GM18858 (cell line): Measurements from ENCODE around the gene KEL.

Experiments used
- ATAC-seq: cut with Tn5 transposase; IDR thresholded peaks from one replicate; pipeline ENCODE4 v1.9.1; 2021; ENCODE audit not compliant: unreplicated experiment

Gene KEL

GRCh38 chr7:142963993-142964392 is 1.8 kb upstream of the KEL start:
- no peak for ATAC-seq

DNA sequence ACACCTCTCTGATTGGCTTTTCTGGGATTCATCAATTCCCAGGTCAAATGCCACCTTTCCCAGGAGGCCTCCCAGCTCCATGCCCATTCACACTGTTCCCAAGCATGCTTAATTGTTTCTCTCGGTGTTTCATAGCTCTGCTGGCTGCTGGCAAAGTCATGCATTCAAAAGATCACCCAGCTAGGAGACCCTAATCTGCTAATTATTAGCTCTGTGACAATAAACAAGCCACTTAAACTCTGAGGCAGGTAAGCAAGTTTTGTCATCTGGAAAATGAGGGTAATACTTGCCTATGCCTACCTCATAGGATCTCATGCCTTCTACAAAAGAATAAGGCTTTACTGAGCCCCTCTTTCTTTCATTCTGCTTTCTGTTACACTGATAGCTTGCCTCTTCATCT is 828 bp upstream of the KEL start:
- ATAC-seq: no peak

DNA sequence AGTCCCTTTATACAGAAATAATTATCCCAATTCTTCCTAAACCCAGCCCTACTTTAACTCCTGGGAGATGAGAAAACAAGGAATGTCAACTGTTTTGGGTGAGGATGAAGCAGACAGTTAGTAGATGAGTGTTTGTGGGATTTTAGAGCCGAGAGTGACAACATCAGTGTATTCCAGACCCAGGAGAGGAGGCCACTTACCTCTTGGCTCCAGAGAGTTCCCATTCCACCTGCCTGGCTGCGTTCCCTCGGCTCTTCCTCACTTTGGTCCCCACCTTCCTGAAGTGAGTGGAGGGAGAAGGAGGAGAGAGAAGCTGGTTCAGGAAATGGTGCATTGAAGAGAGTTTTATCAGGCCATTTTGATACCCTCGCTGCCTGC is 579 bp downstream of the KEL start:
- ATAC-seq: no peak

DNA sequence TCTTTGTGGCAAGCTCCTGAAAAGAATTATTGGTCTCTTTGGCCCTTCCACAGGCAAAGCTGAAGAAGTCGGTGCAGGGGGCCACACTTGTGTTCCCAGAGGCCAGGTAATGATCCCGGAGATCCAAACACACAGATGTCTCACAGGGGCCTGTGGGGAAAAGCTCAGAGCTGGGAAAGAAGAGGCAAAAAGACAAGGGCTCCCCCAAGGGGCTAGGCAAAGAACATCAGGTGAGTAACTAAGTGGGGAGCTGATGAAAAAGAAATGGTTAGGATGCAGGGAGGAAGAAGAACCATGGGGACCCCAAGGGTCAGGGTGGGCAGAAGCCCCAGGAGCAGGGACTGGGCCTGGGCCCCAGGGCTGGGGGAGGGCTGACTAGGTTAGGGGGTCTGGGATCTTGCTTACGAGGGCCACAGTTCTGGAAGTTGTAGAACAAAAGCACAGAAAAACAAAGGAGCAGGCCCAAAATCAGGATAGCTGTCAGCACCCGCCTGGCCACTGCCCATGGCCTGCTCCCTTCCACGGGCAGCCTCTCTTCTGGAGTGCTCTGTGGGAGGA is 1.1 kb downstream of the KEL start:
- no peak for ATAC-seq

DNA sequence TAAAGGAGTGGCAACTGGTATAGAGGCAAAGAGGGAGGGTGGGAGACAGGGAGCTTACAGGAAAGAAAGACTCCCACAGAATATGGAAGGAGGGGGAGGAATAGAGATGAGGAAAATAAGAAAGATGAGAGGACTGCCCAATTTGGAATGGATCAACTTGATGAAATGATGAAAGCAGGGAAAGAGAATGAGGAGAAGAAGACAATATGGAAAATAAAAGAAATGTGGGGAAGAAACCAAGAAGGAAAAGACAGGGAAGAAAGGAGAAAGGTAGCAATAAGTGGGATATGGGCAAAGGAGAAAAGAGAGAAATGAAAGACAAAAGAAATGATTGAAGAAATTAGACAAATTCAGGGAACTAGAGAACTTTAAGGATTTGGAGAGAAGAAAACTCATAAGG is 3.0 kb downstream of the KEL start:
- no peak for ATAC-seq

DNA sequence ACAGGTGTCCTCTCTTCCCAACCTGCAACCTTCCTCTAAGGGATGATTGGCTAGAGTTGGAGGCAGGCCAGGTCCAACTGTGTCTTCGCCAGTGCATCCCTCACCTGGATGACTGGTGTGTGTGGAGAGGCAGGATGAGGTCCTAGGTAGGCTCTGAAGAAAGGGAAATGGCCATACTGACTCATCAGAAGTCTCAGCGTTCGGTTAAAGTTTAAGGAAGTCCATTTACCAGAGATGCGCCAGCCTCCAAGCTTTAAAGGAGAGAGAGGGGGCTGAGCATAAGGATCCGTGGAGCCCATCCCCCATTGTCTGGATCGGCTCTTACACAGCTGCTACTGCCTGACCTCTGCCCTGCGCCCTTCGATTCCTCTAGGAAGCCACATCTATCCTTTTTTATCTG is 4.4 kb downstream of the KEL start:
- no peak for ATAC-seq

DNA sequence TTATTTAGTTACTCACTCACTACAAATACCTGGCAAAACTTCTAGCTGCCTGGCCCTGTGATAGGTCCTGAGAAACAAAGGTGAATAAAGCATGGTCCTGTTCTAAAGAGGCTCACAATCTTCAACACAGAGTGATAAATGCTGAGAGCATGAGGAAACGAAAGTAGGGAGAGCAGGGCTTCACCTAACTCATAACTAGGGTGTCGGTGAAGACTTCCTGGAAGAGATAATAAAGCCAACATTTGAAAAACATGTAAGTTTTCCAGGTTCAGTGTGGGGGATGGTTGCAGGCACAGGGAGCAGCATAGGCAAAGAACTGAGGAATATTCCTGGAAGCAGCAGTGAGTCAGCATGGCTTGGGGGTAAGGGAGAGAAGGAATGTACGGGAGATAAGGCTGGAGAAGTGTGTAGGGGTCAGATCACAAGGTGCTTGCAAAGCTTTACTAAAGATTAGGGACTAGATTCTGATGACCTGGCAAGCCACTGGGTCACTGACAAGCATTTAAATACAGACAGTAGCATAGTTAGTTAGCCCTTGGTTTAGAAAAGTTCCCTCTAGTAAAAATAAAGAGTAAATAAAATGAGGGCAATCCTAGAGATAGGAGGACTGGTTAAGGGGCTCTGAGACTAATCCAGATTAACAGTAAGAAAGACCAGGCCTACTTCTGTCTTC is 5.1 kb downstream of the KEL start:
- no peak for ATAC-seq

DNA sequence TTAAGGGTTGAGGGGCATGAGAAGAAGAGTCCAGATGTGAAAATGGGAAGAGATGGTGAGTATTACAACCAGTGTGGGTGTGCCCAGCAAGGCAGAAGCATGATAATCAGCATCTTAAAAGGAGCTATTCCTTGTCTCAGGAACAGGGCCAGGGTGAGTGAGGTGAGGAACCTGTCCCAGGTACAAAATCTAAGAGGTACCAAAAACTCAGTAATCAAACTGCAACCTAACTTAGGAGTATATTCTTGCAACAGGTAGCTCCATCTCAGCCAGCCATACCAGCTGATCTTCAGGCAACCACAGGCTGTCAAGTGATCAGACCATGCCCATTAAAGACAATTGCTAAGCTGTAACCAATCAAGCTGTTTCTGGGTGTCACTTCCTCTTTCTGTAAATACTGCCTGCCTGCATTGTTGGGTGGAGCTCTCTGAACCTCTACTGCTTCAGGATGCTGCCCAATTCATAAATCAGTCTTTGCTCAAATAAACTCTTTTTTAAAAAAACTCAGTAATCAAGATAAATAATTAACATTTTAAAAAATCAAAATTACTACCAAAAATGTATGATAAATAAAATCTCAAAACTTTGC is 7.4 kb downstream of the KEL start:
- no peak for ATAC-seq

GRCh38 chr7:142950235-142950634 is 11.9 kb downstream of the KEL start:
- no peak for ATAC-seq

DNA sequence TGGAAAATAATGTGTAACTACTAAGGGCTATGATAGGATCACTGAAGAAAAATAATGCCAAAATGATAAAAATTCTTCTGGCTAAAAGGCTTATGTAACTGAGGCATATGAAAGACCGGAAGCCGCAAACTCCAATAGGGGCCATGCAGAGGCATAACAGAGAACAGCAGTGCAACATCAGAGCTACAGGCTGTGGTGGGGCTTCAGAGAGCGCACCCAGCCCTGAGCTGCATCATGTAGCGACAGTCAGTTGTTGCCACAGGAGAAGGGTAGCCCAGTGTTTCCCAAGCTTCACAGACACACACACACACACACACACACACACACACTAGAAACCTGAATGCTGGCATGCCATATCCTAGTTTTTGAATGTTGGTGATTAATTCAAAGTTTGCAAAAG is 13.6 kb downstream of the KEL start:
- no peak for ATAC-seq

GRCh38 chr7:142945001-142945400 is 17.2 kb downstream of the KEL start:
- ATAC-seq: no peak

DNA sequence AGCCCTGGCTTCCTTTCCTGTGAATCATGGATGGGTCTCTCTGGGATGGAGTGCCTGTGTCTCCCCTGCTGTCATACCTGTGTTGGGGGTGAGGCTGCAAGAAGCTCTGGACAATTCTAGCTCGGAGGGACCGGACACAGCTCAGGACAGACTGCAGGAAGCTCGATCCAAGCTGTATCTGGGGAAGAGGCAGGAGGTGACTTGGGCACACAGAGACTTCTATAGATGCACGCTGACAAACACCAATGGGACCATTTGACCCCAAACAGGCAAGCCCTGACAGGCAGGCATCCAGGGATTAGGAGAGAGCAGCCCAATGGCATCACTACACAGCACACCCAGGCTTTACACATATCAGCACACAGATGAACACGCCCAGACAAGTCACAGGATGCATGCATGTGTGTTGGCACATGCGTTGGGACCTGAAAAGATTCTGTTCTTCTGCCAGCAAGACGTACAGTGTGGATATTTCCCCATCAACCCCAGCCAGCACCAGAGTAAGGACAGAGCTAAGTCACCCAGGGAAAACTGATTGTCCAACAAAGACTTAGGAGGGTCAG is 18.4 kb downstream of the KEL start:
- no peak for ATAC-seq

- ATAC-seq: no peak
Measured at GRCh38 chr7:142942746-142943145, 19.4 kb downstream of the KEL start.

DNA sequence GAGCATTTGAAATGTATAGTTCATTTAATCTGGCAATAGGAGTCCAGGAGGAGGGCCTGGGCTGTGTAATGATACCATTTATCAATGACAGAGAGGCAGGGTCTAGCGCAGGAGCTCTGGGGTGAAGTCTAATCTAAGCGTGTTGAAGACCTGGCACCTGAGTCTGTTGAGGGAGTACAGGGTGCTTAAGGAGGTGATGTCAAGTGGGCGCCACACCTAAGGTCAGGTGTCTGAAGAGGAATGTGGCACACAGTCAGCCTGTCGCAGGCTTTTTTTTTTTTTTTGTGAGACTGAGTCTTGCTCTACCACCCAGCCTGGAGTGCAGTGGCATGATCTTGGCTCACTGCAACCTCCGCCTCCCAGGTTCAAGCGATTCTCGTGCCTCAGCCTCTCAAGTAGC is 20.6 kb downstream of the KEL start:
- ATAC-seq: no peak

DNA sequence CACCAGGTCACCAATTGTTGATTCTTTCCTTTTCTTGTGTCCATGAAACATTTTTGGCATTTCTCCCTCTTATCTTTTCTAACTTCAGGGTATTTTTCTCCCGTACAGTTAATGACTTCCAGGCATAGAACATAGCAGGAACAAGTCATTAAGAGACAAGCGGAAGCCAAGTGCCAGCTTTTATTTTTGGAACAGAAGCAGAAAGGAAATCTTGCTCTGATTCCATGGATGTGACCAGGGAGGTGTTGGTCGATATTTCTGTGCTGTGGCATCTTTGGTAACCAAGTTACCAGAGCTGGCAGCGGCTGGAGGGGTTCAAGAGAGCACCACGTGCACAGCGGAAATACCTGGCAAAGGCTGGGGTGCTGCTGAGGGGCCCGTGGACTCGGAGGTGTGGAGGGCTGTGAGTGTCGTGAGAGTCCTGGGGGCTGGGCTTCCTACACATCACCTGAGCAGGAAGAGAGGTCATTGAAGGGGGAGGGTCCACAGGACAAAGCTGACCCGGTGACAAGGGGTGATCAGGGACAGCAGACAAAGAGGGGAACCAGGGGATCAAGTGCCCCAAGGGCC is 21.1 kb downstream of the KEL start:
- ATAC-seq: no peak

DNA sequence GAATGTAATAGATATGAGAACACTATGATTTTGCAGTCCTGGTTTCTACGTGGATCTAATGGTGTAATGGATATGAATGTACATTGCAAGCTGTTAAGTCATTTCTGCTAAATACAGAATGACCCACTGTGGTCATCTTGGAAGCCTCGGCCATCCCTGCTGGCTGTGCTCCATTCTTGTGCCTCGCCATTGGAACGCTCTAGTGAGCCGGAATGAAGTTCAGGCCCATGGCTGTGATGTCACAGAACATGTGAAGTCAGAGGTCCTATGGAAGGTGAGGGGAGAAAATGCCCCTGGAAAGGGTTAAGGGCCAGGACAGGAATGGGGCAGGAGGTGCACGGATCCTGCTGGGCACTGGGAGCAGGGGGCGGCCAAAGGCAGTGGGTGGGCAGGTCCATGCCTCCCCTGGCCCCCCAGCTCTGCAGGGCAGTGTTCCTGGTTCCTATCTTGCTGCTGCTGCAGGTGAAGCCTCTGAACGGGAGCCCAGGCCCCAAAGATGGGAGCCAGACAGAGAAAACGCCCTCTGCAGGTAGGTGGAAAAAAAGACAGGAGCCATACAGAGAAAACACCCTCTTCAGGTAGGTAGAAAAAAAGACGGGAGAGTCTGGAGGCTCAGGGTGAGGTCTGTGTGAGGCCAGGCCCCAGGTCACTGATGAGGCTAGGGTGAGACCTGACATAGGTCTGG is 22.8 kb downstream of the KEL start, which contains the start of gene LLCFC1:
LLCFC1 (plus strand) TSS at position 259 of the 685 bp plus-strand sequence; CDS start at position 397, 138 bp downstream.
- ATAC-seq: no peak

DNA sequence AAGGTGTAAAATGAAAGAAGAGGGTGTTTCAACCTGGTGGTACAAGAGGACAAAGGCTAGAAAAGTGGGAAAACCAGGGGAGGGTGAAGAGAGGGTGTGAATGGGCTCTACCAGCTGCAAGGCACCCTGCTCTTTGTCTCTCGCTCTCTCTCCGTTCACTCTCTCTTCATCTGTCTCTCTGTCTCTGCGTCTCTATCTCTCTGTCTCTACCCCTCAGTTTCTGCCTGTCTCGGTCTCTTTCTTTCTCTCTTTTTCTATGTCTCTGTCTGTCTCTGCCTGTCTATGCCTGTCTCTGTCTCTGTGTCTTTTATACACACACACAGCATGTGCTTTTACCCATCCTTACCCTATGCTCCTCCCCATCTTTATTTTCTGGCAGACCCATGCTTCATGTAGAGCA is 23.6 kb downstream of the KEL start:
- no peak for ATAC-seq

- ATAC-seq: no peak
Measured at GRCh38 chr7:142935941-142936565, 26.1 kb downstream of the KEL start.

GRCh38 chr7:142934056-142934455 is 28.1 kb downstream of the KEL start:
- no peak for ATAC-seq

GRCh38 chr7:142933624-142934023 is 28.5 kb downstream of the KEL start, which contains the start of gene TRPV5:
TSS of gene TRPV5 (minus strand) at chr7:142933746. CDS start at chr7:142933459, 287 bp downstream.
- no peak for ATAC-seq

DNA sequence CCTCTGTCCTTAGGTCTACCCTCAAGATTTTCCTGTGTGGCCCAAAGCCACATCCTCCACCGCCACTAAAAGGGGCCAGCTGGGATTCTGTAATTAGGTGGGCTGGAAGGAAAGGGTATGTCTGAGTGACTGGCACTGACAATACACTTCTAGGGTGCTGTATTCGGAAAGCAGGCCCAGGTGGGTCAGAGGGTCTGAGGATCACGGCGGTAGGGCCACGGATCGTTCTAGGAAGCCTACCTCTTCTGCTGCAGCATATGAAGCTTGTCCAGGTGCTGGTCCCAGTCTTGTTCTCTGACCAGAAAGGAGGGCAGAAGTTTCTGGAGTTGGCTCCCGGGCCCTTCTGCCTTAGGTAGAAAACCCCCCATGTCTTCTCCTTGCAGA is 29.1 kb downstream of the KEL start:
- no peak for ATAC-seq
